NCI-H2171 (cell line): ENCODE measurements around the gene TRIM38.
"Not testable (repeated sequence)": the region's sequence is repeated elsewhere in the genome, so short reads cannot be mapped to it uniquely, and the experiment has no call there.

Experiments used
- DNase-seq: peaks from one replicate; lab custom pipeline; 2025; lab: John Stamatoyannopoulos, UW

The TRIM38 gene

GRCh38 chr6:25962149-25963127 lies at the start of gene TRIM38:
TSS of gene TRIM38 (plus strand) at chr6:25962802. CDS start at chr6:25966523, 3,721 bp downstream.
- no peak for DNase-seq

GRCh38 chr6:25913741-25914140 lies 48.9 kb upstream of the TRIM38 start:
- no peak for DNase-seq

- DNase-seq = no peak
These were observed 46.3 kb upstream of the TRIM38 start for GRCh38 chr6:25916330-25916729.

- DNase-seq = no peak
These were observed 45.7 kb upstream of the TRIM38 start for GRCh38 chr6:25916789-25917490.

GRCh38 chr6:25918083-25918683 lies 44.4 kb upstream of the TRIM38 start:
- no peak for DNase-seq

GRCh38 chr6:25919657-25920056 lies 42.9 kb upstream of the TRIM38 start:
- DNase-seq = no peak

- DNase-seq = no peak
These were observed 40.9 kb upstream of the TRIM38 start for GRCh38 chr6:25921525-25922203.

GRCh38 chr6:25922301-25922700 lies 40.3 kb upstream of the TRIM38 start:
- no peak for DNase-seq

GRCh38 chr6:25925876-25926275 lies 36.7 kb upstream of the TRIM38 start:
- DNase-seq = no peak

GRCh38 chr6:25927178-25927577 lies 35.4 kb upstream of the TRIM38 start:
- no peak for DNase-seq

- DNase-seq = no peak
These were observed 34.8 kb upstream of the TRIM38 start for GRCh38 chr6:25927756-25928216.

GRCh38 chr6:25928562-25929324 lies 33.9 kb upstream of the TRIM38 start:
- no peak for DNase-seq

GRCh38 chr6:25929785-25930184 lies 32.8 kb upstream of the TRIM38 start:
- not testable (repeated sequence) for DNase-seq

GRCh38 chr6:25930532-25931410 lies 31.8 kb upstream of the TRIM38 start, which contains the start of gene SLC17A2:
TSS of gene SLC17A2 (minus strand) at chr6:25930691. CDS start at chr6:25925796, 4,895 bp downstream.
- DNase-seq = no peak

GRCh38 chr6:25931411-25931709 lies 31.2 kb upstream of the TRIM38 start:
- DNase-seq = no peak

GRCh38 chr6:25934156-25934555 lies 28.4 kb upstream of the TRIM38 start:
- no peak for DNase-seq

- no peak for DNase-seq
These were observed 27.8 kb upstream of the TRIM38 start for GRCh38 chr6:25934735-25935313.

GRCh38 chr6:25935953-25936352 lies 26.6 kb upstream of the TRIM38 start:
- DNase-seq = no peak

GRCh38 chr6:25939593-25939992 lies 23.0 kb upstream of the TRIM38 start:
- no peak for DNase-seq
